K562 (cell line): ENCODE results near the gene RAD21L1. TPM values are rescaled to one million over a fixed set of nuclear protein-coding genes. Genes with fewer than 3 reads are reported as not detected.

Experiments used
- ATAC-seq: fragments of 200-7000 bp; cut with Tn5 transposase; 3 replicates; pipeline ENCODE4 v1.9.1; 2020; ENCODE audit warnings: moderate library complexity
- BruUV-seq: library from RNA; stranded (reverse); fragments of 400-500 nt; replicated peaks from 2 replicates; lab custom pipeline; 2021; lab: Mats Ljungman, UMichigan
- CTCF ChIA-PET: fragments of 300-600 bp; formaldehyde crosslinking; extraction: SDS; loops from one replicate; lab custom pipeline; 2021; ENCODE audit warnings: low intra/inter-chr PET ratio; lab: Yijun Ruan, JAX
- POLR2A ChIA-PET: fragments of 300-600, 350-650 bp; sonication (Branson Sonifier 250); formaldehyde crosslinking; extraction: SDS; loops from one replicate; lab custom pipeline; 2021; ENCODE audit warnings: antibody characterized with exemption, inconsistent platforms; lab: Yijun Ruan, JAX
- DNase-seq, 4 experiments: peaks; one replicate each; pipeline versions ENCODE4 v3.0.0 to v3.0.0-alpha.2; 2011 to 2018; ENCODE audit warnings: low spot score in 3 of 4, mixed read lengths in 3 of 4; ENCODE audit errors: extremely low read depth in 1 of 4
- FAIRE-seq: peaks from 2 replicates; lab custom pipeline; 2011; peaks lifted over from hg19 to GRCh38; lab: Jason Lieb, UNC
- H2AFZ ChIP-seq: 2 replicates; pipeline ENCODE4 v1.6.0; 2011; ENCODE audit warnings: low read depth, low read length, control low read depth, inconsistent platforms
- H3K27ac ChIP-seq: fragments of 200-600 bp; 3 replicates; pipeline ENCODE4 v1.8.0; 2011; ENCODE audit warnings: low read depth, mild to moderate bottlenecking, control low read depth, inconsistent platforms, low read length, moderate library complexity, mixed read lengths; ENCODE audit errors: extremely low read depth
- H3K27me3 ChIP-seq, 2 experiments: fragments of 300-600 bp in 1 of 2; 2 replicates in 1 of 2; 3 replicates in 1 of 2; pipeline versions ENCODE4 v1.6.0 to v1.8.0; 2011; ENCODE audit warnings: inconsistent platforms in 2 of 2, low read length in 2 of 2, mild to moderate bottlenecking in 1 of 2, mixed read lengths in 1 of 2, moderate library complexity in 1 of 2; ENCODE audit not compliant: control insufficient read depth in 2 of 2, insufficient read depth in 2 of 2
- H3K36me3 ChIP-seq: fragments of 300-600 bp; 3 replicates; pipeline ENCODE4 v1.8.0; 2011; ENCODE audit warnings: mild to moderate bottlenecking, low read length, inconsistent platforms; ENCODE audit not compliant: control insufficient read depth, insufficient read depth
- H3K4me1 ChIP-seq, 2 experiments: fragments of 200-600 bp in 1 of 2; replicated peaks in 1 of 2; 2 replicates in 1 of 2; 3 replicates in 1 of 2; pipeline versions ENCODE4 v1.5.1 to v1.8.0; 2011; ENCODE audit warnings: inconsistent platforms in 2 of 2, low read length in 2 of 2, mild to moderate bottlenecking in 1 of 2, mixed read lengths in 1 of 2, moderate library complexity in 1 of 2; ENCODE audit not compliant: control insufficient read depth in 2 of 2, insufficient read depth in 2 of 2
- H3K4me2 ChIP-seq: 2 replicates; pipeline ENCODE4 v1.6.1; 2011; ENCODE audit warnings: low read length, control low read depth, inconsistent platforms, mixed read lengths; ENCODE audit not compliant: insufficient read depth
- H3K4me3 ChIP-seq: fragments of 200-600 bp; sonication (generic), shearing (Covaris generic); 2 replicates; pipeline ENCODE4 v1.5.1; 2016; ENCODE audit warnings: control low read depth, inconsistent platforms
- H3K79me2 ChIP-seq: fragments of 200-600 bp; 3 replicates; pipeline ENCODE4 v1.8.0; 2011; ENCODE audit warnings: low read length, inconsistent platforms; ENCODE audit not compliant: control insufficient read depth, insufficient read depth
- H3K9ac ChIP-seq, 2 experiments: 2 replicates each; pipeline versions ENCODE4 v1.6.0 to v1.6.1; 2011; ENCODE audit warnings: low read depth in 2 of 2, low read length in 2 of 2, control low read depth in 1 of 2, inconsistent platforms in 1 of 2, mild to moderate bottlenecking in 1 of 2, mixed read lengths in 1 of 2; ENCODE audit not compliant: insufficient read depth in 1 of 2
- H3K9me1 ChIP-seq: one replicate; pipeline ENCODE4 v1.6.0; 2011; ENCODE audit warnings: inconsistent platforms, mild to moderate bottlenecking, low read length, moderate library complexity; ENCODE audit not compliant: control insufficient read depth, insufficient read depth
- H3K9me3 ChIP-seq: replicated peaks from 2 replicates; pipeline ENCODE4 v1.5.1; 2011; ENCODE audit warnings: low read depth, low read length, inconsistent platforms; ENCODE audit not compliant: control insufficient read depth, insufficient read depth
- H4K20me1 ChIP-seq: replicated peaks from 2 replicates; pipeline ENCODE4 v1.6.1; 2011; ENCODE audit warnings: low read length, inconsistent platforms, mixed read lengths; ENCODE audit not compliant: control insufficient read depth, insufficient read depth
- DLX4 ChIP-seq: fragments of 250-450 bp; sonication (Bioruptor Pico); IDR thresholded peaks from 2 replicates; pipeline ENCODE4 v1.6.1; 2021; ENCODE audit warnings: mild to moderate bottlenecking
- MAFK ChIP-seq: IDR thresholded peaks from 2 replicates; pipeline ENCODE4 v1.6.1; 2011; ENCODE audit warnings: low read length, improper control_type of control experiment
- NCOA2 ChIP-seq, 2 experiments: fragments of 450-650 bp; IDR thresholded peaks; 2 replicates each; pipeline ENCODE4 v1.6.1; 2018; ENCODE audit warnings: mild to moderate bottlenecking in 2 of 2, moderate library complexity in 1 of 2; ENCODE audit not compliant: partially characterized antibody in 2 of 2
- NR1H2 ChIP-seq: sonication (generic); formaldehyde crosslinking; IDR thresholded peaks from 2 replicates; pipeline ENCODE4 v1.4.0; 2020; ENCODE audit warnings: mild to moderate bottlenecking, missing genetic modification reagents
- RBM17 ChIP-seq: fragments of 200-400 bp; formaldehyde crosslinking; IDR thresholded peaks from 2 replicates; pipeline ENCODE4 v1.6.1; 2017; ENCODE audit warnings: low read depth, mild to moderate bottlenecking, low read length, borderline replicate concordance
- ZNF175 ChIP-seq: fragments of 200-800 bp; sonication (Bioruptor generic); IDR thresholded peaks from 2 replicates; pipeline ENCODE4 v1.6.1; 2016; ENCODE audit warnings: low read depth, mild to moderate bottlenecking, missing genetic modification characterization, missing compliant biosample characterization
- ZNF316 ChIP-seq: fragments of 450-650 bp; IDR thresholded peaks from 2 replicates; pipeline ENCODE4 v1.6.1; 2016
- ZNF740 ChIP-seq, 3 experiments: fragments of 200-800 bp in 1 of 3; sonication (Bioruptor generic) in 1 of 3; sonication (generic) in 1 of 3; formaldehyde crosslinking in 1 of 3; IDR thresholded peaks; 2 replicates each; pipeline versions ENCODE4 v1.6.1 to v1.8.0; 2016 to 2022; ENCODE audit warnings: mild to moderate bottlenecking in 2 of 3, missing compliant biosample characterization in 2 of 3, missing genetic modification characterization in 2 of 3, missing genetic modification reagents in 1 of 3
- WGBS: fragments of 100-300 bp; shearing (Covaris generic); methylation state at CpG from one replicate; pipeline ENCODE4 v1.1.6; 2016; ENCODE audit warnings: low coverage, mixed read lengths; ENCODE audit not compliant: insufficient coverage; ENCODE audit errors: missing lambda C conversion rate; 5-methylcytosine and 5-hydroxymethylcytosine counted together
- in situ Hi-C: fragments of 300-500 bp; cut with MboI; formaldehyde crosslinking; loops from 4 replicates; pipeline ENCODE4 v1.15.0; 2018; ENCODE audit warnings: inconsistent platforms, mixed read lengths
- intact Hi-C: fragments of 100-400 bp; cut with micrococcal nuclease; formaldehyde crosslinking; loops from 2 replicates; pipeline ENCODE4 v1.14.2; 2022
- polyA plus RNA-seq, 8 experiments: library from polyadenylated mRNA; depleted of rRNA in 4 of 8; stranded (reverse) in 5 of 8; unstranded in 3 of 8; fragments of >200 nt; fragmentation: Nextera tagmentation in 2 of 8; fragmentation: Illumina TruSeq in 1 of 8; extraction: Ambion mirVana in 2 of 8; extraction: Trizol in 1 of 8; gene quantifications; 2 replicates each; pipeline versions ENCODE4 v1.2.1 to v1.2.3, GENCODE V29; 2011 to 2014; ENCODE audit warnings: inconsistent platforms in 1 of 8, missing spikeins in 1 of 8
- total RNA-seq, 7 experiments: library from RNA; depleted of rRNA in 6 of 7; stranded (reverse); fragments of >200 nt in 6 of 7; fragmentation: Illumina TruSeq in 2 of 7; extraction: Trizol in 2 of 7; gene quantifications; 2 replicates each; pipeline versions ENCODE4 v1.2.1 to v1.2.3, GENCODE V29; 2011 to 2021; ENCODE audit warnings: low replicate concordance in 1 of 7
- TF ChIP-seq, protein P1 (sequence below): fragments of 450-650 bp; IDR thresholded peaks from one replicate; pipeline ENCODE4 v1.6.1; 2018; ENCODE audit warnings: mild to moderate bottlenecking, moderate library complexity; ENCODE audit not compliant: partially characterized antibody
- TF ChIP-seq, protein P2 (sequence below): sonication (generic); formaldehyde crosslinking; IDR thresholded peaks from 2 replicates; pipeline ENCODE4 v1.8.0; 2022; ENCODE audit warnings: mild to moderate bottlenecking, missing genetic modification reagents
- TF ChIP-seq, protein P3 (sequence below): fragments of 250-450 bp; sonication (Bioruptor Pico); IDR thresholded peaks from 2 replicates; pipeline ENCODE4 v1.5.0; 2021

The RAD21L1 gene
- total and polyA plus RNA-seq, 9 of the 15 experiments (the other 6 are each of a cell fraction or from before 2014, with no cell fraction given): 0.17 to 1.7 (median 0.45) TPM; not detected in 1

GRCh38 chr20:1197801-1198200 is 28.0 kb upstream of the RAD21L1 start:
- no peak for DNase-seq
- Histone ChIP-seq H2AFZ (no peak overlapping the region), H3K9me3 (no peaks in the 10 kb centered on the region), H3K4me3 (no peak overlapping the region), H3K9ac (no peak overlapping the region), H4K20me1 (no peaks in the 10 kb centered on the region), H3K4me1 (peaks cover 0 to 2% of the 10 kb centered on the region in 2 experiments; a peak in 1 of 5 replicates), H3K36me3 (no peaks in the 10 kb centered on the region), H3K79me2 (no peaks in the 10 kb centered on the region), H3K4me2 (no peak overlapping the region), H3K9me1 (no peaks in the 10 kb centered on the region), H3K27ac (no peak overlapping the region), H3K27me3 (no peaks in the 10 kb centered on the region)
- whole genome bisulfite sequencing: 84% methylated on average over 7 of the region's 7 CpGs
- ATAC-seq: no peak
- TF ChIP-seq ZNF740 (CRISPR knock-in tag; IDR thresholded peaks at IDR 0.05) (no peak), ZNF740 (tag; IDR thresholded peaks at IDR 0.05) (no peak), RBM17 (no peak), ZNF175 (no peak), DLX4 (no peak), ZNF316 (no peak), MAFK (no peak), NCOA2 (IDR thresholded peaks at IDR 0.05; ENCODE audit: partially characterized antibody in 2 of 2) (no peak), NR1H2 (CRISPR knock-in tag) (no peak)
- TF ChIP-seq, protein P1, sequence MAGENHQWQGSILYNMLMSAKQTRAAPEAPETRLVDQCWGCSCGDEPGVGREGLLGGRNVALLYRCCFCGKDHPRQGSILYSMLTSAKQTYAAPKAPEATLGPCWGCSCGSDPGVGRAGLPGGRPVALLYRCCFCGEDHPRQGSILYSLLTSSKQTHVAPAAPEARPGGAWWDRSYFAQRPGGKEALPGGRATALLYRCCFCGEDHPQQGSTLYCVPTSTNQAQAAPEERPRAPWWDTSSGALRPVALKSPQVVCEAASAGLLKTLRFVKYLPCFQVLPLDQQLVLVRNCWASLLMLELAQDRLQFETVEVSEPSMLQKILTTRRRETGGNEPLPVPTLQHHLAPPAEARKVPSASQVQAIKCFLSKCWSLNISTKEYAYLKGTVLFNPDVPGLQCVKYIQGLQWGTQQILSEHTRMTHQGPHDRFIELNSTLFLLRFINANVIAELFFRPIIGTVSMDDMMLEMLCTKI: no peak
- TF ChIP-seq, protein P2, sequence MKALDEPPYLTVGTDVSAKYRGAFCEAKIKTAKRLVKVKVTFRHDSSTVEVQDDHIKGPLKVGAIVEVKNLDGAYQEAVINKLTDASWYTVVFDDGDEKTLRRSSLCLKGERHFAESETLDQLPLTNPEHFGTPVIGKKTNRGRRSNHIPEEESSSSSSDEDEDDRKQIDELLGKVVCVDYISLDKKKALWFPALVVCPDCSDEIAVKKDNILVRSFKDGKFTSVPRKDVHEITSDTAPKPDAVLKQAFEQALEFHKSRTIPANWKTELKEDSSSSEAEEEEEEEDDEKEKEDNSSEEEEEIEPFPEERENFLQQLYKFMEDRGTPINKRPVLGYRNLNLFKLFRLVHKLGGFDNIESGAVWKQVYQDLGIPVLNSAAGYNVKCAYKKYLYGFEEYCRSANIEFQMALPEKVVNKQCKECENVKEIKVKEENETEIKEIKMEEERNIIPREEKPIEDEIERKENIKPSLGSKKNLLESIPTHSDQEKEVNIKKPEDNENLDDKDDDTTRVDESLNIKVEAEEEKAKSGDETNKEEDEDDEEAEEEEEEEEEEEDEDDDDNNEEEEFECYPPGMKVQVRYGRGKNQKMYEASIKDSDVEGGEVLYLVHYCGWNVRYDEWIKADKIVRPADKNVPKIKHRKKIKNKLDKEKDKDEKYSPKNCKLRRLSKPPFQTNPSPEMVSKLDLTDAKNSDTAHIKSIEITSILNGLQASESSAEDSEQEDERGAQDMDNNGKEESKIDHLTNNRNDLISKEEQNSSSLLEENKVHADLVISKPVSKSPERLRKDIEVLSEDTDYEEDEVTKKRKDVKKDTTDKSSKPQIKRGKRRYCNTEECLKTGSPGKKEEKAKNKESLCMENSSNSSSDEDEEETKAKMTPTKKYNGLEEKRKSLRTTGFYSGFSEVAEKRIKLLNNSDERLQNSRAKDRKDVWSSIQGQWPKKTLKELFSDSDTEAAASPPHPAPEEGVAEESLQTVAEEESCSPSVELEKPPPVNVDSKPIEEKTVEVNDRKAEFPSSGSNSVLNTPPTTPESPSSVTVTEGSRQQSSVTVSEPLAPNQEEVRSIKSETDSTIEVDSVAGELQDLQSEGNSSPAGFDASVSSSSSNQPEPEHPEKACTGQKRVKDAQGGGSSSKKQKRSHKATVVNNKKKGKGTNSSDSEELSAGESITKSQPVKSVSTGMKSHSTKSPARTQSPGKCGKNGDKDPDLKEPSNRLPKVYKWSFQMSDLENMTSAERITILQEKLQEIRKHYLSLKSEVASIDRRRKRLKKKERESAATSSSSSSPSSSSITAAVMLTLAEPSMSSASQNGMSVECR: no peak
- TF ChIP-seq, protein P3, sequence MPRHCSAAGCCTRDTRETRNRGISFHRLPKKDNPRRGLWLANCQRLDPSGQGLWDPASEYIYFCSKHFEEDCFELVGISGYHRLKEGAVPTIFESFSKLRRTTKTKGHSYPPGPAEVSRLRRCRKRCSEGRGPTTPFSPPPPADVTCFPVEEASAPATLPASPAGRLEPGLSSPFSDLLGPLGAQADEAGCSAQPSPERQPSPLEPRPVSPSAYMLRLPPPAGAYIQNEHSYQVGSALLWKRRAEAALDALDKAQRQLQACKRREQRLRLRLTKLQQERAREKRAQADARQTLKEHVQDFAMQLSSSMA (CRISPR knock-in tag): no peak
- ChIA-PET CTCF (no interaction called here), POLR2A (no interaction called here)
- in situ Hi-C loops (loop anchor here (10.0 kb wide), 1 partner anchor 383 kb away; no protein-coding TSS in a partner anchor), intact Hi-C loops (no loop called here)
- no TSS peak for BruUV-seq
- FAIRE-seq: no peak
